GM19452 (cell line): ENCODE data around the gene DOCK9.

ENCODE experiments used
- ATAC-seq: cut with Tn5 transposase; IDR thresholded peaks from one replicate; pipeline ENCODE4 v1.9.1; 2021; ENCODE audit not compliant: unreplicated experiment

The DOCK9 gene

DNA sequence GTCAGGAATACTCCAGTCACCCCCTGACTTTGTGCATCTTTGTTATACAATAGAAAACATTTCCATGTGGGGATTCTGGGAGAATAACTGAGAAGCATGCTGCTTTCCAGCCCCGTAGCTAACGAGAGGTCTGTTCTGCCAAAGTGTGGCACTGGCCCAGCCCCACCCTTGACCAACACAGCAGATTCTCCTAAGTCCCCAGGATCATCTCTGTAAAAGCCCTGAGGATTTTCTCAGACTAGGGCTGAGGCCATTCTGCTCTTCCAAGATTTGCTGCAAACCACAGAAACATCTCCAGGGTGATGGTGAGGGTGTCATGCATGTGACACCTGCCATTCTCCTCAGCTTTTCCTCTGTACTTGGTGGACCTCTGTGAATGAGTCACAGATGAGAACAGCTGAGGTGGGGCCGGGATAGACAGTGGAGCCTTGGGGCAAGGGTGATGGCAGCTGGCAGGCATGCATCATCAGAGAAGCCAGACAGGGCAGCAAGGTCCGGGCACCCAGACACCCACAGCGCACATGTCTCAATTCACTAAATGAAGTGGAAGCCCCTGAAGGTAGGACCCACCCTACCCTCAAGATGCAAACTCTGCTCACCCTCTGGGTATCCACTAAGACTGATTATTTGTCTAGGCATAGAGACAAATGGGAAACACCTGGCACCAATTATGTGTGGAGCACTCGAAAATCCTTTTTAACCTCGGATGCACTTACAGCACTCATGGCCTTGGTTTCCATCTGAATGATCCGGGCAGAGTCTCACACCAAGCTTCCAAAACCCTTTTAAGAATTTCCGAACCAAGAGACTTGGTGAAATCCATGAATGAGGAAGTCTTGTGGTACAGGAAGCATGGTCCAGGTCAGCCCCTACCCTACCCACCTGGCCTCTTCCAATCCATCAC lies 20.1 kb upstream of the DOCK9 start:
- ATAC-seq = no peak

DNA sequence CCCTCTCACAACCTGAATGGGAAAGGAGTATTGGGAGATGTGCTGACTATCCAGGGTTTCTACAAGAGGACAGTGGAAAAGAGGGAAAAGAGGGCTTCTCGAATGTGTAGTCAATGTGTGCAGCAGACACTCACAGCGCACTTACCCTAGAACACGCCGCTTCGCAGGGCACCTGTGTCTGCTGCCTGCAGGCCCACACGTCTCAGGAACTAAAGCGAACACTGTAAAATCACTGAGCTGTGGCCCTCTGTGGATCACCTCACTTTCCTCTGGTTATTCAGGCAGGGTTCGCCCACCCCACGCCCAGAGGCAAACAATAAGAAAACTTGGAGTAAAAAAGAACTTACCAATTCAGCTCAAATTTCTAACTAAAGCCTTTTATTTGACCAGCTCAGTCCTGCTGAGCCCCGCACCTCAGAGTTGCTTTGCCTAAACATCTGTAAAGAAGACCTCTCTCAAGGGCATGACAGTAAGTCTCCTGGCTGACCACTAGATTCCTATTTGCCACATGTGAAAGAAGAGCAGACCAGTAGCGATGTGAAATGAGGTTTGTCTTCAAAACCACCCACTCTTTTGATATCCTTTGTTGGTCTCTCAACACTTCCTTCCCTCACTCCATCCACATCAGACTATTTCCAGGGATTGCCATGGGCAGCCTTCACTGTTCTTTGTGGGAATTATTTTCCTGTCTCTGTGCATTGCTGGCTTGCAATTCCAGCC lies 19.3 kb upstream of the DOCK9 start:
- no peak for ATAC-seq

DNA sequence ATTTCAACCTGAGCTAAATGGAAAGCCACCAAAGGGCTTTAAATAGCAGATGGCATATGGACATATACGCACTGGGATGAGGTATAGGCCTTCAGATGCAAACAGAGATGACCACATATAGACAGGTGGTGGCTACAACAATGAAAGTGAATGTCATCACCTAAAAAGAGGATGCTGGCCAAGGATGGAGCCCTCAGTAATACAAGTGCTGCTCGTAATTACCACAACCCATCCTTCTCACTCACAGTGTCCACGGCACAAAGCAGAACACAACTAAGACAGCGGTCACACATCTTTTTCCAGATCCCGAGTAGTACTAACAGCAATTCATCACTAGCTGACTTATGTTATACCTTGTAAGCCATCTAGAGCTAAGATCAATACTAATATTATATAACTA lies 18.2 kb upstream of the DOCK9 start:
- no peak for ATAC-seq

DNA sequence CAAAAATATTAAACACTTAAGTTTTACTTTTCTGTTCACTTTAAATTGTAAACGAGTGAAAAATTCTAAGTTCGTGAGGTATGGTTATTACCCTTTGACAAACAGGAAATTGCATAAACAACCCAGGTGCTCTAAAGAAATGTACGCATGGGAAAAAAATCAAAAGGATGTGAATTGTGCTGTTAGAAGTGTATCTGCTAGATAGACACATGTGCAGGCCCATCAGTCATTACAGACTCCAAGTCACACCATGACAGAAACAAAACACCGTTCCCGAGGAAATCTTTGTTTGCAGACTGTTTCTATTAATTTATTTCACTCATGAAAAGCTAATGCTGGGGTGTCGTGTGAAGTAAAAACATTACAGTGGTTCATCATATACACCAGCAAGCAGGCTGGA lies 17.0 kb upstream of the DOCK9 start:
- no peak for ATAC-seq

DNA sequence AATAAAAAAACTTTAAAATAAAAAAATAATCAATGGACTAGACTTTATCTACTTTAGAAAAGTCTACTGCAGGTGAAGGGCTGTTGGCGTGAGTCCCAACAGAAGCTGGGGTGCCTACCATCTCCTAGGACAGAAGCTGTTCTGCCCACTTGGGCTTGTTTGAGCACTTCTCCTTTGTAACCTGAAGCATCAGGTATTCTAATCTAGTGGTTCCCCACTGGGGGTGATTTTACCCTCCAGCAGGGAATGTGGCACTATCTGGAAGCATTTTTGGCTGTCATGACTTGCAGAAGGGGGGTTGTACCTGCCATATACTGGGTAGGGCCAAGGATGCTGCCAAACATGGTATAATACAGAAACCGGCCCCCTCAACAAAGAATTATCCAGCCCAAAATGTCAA lies 16.2 kb upstream of the DOCK9 start:
- ATAC-seq = no peak

DNA sequence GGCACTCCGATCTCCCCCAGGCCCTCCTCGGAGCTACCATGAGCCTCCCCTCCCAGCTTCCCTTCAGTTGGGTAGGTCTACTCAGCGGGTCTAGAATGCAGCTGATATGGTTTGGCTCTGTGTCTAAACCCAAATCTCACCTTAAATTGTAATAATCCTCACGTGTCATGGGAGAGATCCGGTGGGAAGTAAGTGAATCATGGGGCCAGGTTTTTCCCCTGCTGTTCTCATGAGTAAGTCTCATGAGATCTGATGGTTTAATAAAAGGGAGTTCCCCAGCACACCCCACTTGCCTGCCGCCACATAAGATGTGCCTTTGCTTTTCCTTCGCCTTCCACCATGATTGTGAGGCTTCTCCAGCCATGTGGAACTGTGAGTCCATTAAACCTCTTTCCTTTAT lies 14.5 kb upstream of the DOCK9 start:
- no peak for ATAC-seq

DNA sequence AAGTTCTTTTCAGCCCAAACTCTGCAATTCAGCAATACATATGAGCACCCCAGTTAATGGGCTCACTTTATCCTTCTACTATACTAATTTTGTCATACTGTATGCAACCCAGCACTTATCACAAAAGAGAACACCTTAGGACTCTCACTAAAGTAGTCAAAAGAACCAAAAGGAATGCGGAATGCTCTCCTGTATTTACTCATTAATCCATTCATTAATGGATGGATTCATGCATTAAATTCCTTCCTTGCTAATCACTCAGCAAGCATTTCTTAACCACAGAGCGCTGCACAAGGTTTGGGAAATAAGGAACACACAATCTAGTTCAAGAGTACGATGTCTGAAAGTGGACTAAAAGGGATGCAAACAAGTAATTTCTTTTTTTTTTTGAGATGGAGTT lies 12.8 kb upstream of the DOCK9 start:
- no peak for ATAC-seq

DNA sequence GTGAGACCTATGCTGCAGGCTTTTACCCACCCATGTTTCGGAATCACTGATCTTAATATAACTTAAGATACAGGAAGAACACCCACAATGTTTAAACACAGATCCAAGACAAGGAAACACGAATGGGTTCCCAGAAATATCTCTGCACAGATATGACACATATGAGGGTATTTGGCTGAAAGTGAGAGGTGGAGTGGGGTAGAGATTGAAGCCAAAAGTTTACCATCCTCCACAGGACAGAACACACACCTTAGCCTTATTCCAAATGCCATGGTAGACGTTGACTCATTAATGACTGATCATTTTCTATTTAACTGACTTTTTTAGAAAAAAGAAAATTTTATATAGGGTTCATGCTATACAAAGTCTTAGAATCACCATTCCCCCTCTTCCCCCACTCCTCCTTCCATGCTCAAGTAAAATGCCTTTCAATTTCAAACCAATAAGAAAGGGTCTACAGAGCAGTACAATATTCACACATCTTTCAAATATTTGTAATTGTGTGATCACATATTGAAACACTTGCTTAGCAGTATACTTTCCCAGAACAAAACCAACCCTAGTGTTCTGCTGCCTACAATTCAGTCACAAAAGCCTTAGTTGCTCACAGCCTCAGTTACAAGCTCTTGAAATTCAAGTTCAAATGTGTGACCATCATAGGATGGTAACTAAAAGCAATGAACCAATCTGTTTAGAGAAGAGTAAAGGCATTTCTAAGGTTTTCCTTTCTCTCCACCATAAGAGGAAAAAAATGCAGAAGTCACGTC lies 11.8 kb upstream of the DOCK9 start:
- no peak for ATAC-seq

DNA sequence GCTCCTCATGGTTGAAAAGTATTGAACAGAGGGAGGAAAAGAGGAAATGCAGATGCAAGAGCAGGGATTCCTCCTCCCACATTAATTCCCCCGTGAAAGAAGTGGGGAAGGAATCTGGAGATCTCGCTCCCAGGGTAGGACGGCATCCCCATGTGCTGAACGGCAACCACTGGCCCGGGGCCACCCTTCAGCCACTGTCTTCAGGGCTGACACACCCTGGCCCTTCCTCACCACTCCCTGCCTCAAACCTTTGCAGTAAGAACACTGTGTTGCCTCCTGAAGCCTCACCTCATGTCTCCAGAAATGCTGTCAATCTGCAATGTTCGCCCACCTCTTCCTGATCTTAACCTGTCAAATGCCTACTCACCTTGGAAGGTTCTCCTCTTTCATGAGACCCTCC lies 10.9 kb upstream of the DOCK9 start:
- no peak for ATAC-seq

DNA sequence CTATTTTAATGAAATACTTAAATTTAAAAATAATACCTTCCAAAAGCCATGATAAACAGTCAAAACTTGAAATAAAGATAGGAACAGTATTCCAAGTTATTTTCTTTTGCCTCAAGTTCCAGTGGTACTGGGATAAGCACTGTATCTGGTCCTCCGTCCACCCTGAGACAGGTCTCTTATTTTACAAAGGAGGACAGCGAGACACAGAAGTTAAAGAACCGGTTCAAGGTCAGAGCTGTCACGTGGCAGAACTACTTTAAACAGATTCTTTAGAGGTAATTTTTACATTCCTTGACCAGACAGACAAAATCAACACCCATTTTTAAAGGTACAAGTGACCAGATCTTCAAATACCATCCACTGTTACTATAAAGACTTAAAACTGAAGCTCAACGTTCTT lies 10.4 kb upstream of the DOCK9 start:
- ATAC-seq = no peak

DNA sequence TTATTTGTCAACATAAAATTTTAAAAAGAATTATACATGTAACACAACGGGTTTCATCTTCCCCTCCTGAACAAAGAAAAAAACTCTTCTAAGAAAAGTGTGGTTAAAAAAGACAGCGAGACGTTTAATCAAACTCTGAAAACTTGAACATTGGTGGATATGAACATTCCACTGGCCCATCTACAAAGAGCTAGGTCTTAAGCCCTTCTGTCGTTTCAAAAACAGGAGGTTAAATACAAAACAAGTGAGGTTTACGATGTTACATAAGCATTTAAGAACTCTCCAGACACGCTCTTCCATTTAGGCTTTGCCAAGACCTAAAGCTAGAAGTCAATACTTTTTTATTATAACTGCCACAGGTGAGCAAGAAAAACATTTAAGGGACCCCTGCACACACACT lies 9.4 kb upstream of the DOCK9 start:
- ATAC-seq = no peak

DNA sequence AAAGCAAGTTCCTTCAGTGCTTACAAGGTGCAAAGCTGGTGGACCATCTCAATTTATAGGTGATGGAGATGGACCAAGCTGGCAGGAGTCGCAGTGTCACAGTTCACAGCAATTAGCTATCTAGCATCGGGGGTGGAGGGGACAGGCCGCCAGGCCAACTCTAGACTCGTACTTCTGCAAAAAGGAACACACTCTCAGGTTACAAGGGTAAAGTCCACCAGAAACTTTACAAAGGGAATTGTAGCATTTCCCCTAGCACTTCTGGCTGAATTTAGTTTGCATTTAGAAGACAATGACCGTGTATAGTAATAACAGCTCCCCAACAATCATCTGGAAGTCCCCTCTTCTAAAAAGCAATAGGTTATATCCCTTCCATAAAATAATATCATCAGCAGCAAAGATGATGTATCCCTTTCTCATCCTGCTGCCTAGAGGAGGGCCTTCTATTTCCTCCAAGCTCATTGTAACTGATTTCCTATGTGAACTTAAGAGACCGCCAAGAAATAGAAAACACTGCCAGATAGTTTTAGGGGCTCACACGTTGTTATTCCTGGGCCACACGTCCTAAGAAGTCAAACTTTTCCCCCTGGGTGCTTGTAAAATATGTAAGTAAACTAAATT lies 8.5 kb upstream of the DOCK9 start:
- no peak for ATAC-seq

DNA sequence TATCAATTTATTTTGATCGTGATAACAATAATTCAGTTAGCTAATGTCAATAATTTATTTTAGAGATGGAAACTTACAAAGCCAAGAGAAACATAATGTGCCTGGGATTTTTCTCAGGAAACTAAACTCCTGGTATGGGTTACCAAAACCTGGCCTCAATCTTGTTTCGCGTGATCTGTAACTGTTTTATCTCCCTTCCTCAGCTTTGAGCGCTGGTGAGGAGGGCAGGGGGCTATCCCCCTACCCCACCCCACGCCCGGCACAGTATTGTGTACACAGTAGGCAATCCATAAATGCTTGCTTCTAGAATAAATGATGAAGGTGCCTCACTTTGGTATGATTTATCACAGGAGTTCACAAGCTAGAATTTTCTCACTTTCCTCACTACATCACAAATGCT lies 7.7 kb upstream of the DOCK9 start:
- ATAC-seq = no peak

DNA sequence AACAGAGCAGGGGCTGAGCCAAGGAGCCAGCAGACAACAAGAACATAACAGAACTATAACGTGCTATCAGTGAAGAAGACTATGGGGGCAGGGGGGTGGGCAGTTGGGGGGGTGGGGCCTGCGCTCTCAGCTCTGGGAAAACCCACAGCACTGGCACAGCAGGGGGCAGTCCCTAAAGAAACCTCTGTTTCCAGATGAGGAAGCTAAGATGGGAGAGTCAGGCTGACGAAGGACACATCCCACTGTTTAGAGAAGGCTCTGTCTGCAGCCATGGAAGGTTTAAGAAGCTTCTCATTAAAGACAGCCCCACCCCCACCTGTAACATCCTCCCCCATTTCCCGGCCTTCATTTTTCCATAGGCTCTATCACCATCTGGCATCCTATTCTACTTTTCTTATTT lies 7.1 kb upstream of the DOCK9 start:
- no peak for ATAC-seq

DNA sequence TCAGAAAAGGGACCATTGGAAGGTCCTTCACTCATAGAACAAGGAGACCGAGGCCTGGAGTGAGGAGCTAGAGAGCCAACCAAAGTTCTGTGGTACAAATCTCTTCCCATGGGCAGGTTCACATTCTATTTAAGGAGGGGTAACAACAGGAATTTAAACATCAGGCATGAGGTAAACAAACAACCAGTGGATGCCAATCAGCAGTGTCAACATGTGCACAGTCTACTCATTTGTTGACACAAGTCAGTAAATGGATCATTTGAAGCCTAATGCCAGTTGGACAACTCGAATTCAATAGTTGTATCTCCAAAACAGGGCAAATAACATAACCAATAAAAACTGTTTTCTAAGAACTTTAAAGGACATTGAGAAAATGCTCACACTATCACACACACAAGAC lies 6.3 kb upstream of the DOCK9 start:
- ATAC-seq = no peak

DNA sequence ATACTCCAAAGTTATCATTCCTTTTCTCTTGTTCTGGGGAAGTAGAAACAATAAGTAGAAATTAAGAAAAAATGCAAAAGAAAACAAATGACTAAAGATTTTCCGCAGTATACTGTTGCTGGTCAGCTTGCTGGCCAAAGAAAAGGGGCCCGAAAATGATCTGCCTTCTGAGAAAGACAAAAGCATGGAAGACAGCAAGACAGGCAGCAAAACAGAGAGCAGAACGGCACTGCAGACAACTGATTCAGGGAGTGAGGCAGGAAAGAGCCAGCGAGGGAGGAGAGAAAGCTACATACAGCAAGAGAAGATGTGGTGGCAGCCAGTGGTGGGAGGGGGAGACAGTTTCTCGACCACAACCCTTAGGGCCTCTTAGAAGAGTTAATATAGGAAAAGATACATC lies 5.3 kb upstream of the DOCK9 start:
- no peak for ATAC-seq

DNA sequence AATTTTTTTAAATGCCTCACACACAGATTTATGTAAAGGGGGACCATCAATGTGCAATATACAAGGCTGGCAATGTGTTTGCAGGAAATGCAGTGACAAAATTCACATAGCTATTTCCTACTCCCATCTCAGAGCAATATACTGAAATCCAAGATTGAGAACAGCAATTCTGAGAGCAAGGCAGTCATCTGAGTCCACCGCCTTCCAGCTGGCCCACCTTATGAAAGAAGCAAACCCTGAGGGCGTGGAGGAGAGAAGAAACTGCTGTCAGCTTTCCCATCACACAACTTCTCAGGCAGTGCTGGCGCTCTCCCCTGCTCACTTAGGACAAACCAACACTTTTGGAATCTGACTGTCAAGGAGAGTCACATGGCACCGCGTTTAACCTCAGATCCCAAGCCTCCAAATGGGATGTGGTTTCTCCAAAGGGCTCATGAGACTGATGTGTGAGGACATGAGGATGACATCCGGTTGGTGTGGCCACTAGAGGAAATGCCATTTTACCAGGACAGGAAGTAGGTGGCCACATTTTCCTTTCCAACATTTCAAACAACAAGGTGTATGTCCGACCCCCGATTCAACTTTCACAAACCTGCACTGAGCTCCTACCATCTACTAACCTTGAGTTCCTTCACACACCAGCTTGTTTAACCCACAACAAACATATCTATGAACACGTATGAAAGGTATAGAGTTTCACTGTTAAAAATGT lies 3.7 kb upstream of the DOCK9 start:
- no peak for ATAC-seq

DNA sequence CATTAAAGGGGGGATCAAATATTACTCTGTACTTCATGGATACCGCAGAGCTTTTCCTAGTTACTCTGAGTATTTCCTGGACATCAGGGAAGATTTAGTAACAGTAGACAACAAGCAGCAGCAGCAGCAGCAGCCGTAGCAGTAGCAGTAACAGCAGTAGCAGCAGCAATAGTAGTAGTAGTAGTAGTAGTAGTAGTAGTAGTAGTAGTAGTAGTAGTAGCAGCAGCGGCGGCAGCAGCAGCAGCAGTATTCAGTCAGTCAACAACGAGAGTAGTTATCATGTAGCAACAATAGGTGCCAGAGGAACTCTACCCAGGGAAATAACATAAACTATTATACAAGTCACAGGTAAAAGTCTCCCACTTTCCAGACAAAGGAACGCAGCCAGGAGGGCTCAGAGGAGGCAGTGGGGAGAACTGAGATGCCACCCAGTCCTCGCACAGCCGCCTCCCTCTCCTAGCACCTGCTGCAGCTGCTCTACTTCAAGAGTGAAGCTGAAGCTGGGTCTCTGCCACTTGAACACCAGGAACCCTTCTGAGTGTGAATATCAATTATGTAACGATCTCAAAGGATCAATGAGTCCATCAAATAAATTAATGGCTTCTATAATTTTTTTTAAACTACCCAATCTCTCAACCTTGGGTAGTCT lies 1.3 kb upstream of the DOCK9 start:
- ATAC-seq = no peak

DNA sequence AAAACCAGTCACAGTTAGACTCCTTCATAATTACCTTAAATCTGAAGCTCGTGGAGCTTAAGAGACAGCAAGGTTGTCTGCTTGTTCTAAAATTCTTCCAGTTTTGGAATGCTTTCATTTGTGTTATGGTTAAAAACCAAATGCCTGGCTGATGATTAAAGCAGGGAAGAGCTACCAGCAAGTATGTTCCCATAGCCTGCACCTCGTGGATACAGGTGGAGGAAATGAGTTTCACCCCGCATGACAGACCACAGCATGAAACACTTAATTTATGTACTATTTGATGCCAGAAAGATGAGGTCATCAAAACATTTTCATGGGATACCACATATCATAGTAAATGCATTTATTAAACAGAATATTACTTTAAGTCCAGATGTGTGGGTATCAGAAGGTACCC lies 416 bp upstream of the DOCK9 start:
- no peak for ATAC-seq

DNA sequence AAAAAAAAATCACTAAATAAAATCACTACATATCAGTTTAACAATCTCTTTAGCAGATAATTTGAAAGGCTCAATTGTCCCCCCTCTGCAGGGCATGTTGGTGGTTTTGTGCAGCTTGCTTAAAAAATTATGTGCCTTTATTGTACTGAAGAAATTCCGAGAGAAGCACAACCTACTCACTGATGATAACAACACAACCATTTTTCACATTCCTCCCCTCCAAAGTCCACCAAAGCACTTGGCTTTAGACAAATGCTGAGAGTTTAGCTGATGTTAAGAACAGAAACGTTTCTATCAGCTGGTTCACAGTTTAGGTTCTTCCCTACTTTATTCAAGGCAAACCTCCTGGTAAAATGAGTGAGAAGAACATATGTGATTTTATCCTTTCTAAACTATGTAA lies 923 bp downstream of the DOCK9 start:
- no peak for ATAC-seq
